ENCODE measurements around the gene AFAP1. TPM values are rescaled to one million over a fixed set of nuclear protein-coding genes. Genes with fewer than 3 reads are reported as not detected.
A peak's percentile ranks its signal among the peaks of the same experiment; 100 is the strongest.

Gene AFAP1
- total RNA-seq, 1 donor from 2014 or later, result 28.7 TPM

- no peak for DNase-seq
Measured at GRCh38 chr4:7752649-7753048, 187.0 kb downstream of the AFAP1 start.

GRCh38 chr4:7750972-7751371 is 188.7 kb downstream of the AFAP1 start:
- ATAC-seq, result no peak
- TF ChIP-seq CTCF (IDR thresholded peaks at IDR 0.05), result no peak
- Histone ChIP-seq H3K27ac (no peak overlapping the region), H3K27me3 (no peaks in the 10 kb centered on the region), H3K4me3 (no peak overlapping the region), H3K36me3 (no peaks in the 10 kb centered on the region), H3K4me1 (peaks cover 7% of the 10 kb centered on the region), H3K9me3 (no peaks in the 10 kb centered on the region)
- intact Hi-C loops (cut with DNase I), result no loop called here
- no peak for DNase-seq

More at GRCh38 chr4:7752649-7753048, 187.0 kb downstream of the AFAP1 start:
- Histone ChIP-seq H3K27me3 (no peaks in the 10 kb centered on the region), H3K4me3 (no peak overlapping the region), H3K9me3 (no peaks in the 10 kb centered on the region), H3K27ac (no peak overlapping the region), H3K36me3 (no peaks in the 10 kb centered on the region), H3K4me1 (peaks cover 10% of the 10 kb centered on the region)
- intact Hi-C loops (cut with DNase I), result no loop called here
- TF ChIP-seq CTCF (IDR thresholded peaks at IDR 0.05), result no peak
- no peak for ATAC-seq

- intact Hi-C loops (cut with DNase I), result no loop called here
- TF ChIP-seq CTCF (IDR thresholded peaks at IDR 0.05), result no peak
- H3K27me3 ChIP-seq, result no peaks in the 10 kb centered on the region
- ATAC-seq, result peak; percentile 50
- no peak overlapping the region for H3K4me3 ChIP-seq
- no peak overlapping the region for H3K27ac ChIP-seq
- no peak for DNase-seq
- no peaks in the 10 kb centered on the region for H3K9me3 ChIP-seq
- peaks cover 7% of the 10 kb centered on the region for H3K4me1 ChIP-seq
- no peaks in the 10 kb centered on the region for H3K36me3 ChIP-seq
Measured at GRCh38 chr4:7750523-7750922, 189.1 kb downstream of the AFAP1 start.

GRCh38 chr4:7747566-7747965 is 192.1 kb downstream of the AFAP1 start:
- Histone ChIP-seq H3K4me3 (no peak overlapping the region), H3K4me1 (peaks cover 7% of the 10 kb centered on the region), H3K9me3 (no peaks in the 10 kb centered on the region), H3K27ac (no peak overlapping the region), H3K36me3 (no peaks in the 10 kb centered on the region), H3K27me3 (no peaks in the 10 kb centered on the region)
- intact Hi-C loops (cut with DNase I), result no loop called here
- no peak for TF ChIP-seq CTCF (IDR thresholded peaks at IDR 0.05)
- DNase-seq, result no peak
- ATAC-seq, result no peak

- no peaks in the 10 kb centered on the region for H3K27me3 ChIP-seq
- peak; percentile 79 for ATAC-seq
- H3K4me1 ChIP-seq, result peaks cover 7% of the 10 kb centered on the region
- no peaks in the 10 kb centered on the region for H3K9me3 ChIP-seq
- H3K4me3 ChIP-seq, result no peak overlapping the region
- H3K27ac ChIP-seq, result no peak overlapping the region
- DNase-seq, result peak; percentile 79
- no peaks in the 10 kb centered on the region for H3K36me3 ChIP-seq
- TF ChIP-seq CTCF (IDR thresholded peaks at IDR 0.05), result no peak
- intact Hi-C loops (cut with DNase I), result no loop called here
Measured at GRCh38 chr4:7747062-7747385, 192.6 kb downstream of the AFAP1 start.

GRCh38 chr4:7746351-7747061 is 193.2 kb downstream of the AFAP1 start:
- Histone ChIP-seq H3K27me3 (no peaks in the 10 kb centered on the region), H3K27ac (no peak overlapping the region), H3K4me1 (peaks cover 7% of the 10 kb centered on the region), H3K9me3 (no peaks in the 10 kb centered on the region), H3K36me3 (no peaks in the 10 kb centered on the region), H3K4me3 (no peak overlapping the region)
- intact Hi-C loops (cut with DNase I), result no loop called here
- ATAC-seq (no peak), DNase-seq (no peak)
- TF ChIP-seq CTCF (IDR thresholded peaks at IDR 0.05), result no peak
